RPMI8226 (cell line): Measurements from ENCODE around the gene RPS25.
"Not testable (repeated sequence)": the region's sequence is repeated elsewhere in the genome, so short reads cannot be mapped to it uniquely, and the experiment has no call there.

Source experiments
- DNase-seq: peaks from one replicate; pipeline ENCODE4 v3.0.0-alpha.2; 2015

The RPS25 gene

DNA sequence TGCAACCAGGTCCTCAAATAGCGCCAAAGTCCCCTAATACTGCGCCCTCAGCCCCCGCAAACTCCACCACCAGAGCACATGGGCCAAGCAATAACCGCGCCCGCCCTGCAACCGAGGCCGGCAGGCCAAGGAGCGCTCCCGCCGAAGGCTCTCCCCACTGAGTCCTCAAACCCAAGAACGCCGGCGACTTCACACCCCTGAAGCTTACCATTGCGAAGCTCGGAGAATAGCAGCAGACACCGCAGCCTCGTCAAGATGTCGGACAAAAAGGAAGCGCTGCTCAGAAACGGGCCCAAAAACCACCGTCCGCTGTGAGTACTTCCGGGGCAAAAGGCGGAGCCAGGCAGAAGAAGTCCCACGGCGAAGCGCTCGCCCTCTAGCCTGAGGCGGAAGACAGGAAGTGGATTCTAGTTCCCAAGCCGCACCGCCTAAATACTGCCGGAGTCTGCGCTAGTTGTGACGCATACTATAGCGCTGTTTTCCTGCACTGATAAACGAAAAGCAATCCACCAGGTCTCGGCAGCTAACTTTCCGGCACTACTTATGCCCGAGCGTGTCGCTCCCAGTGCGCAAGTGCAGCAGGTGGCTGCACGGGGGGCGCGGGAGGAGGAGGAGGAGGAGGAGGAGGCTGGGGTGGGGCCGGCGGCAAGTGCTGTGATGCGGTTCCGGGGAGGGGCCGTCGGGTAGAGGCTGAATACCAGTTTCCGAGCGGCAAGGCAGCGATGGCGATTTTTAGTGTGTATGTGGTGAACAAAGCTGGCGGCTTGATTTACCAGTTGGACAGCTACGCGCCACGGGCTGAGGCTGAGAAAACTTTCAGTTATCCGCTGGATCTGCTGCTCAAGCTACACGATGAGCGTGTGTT is at the start of gene RPS25, which contains the start of gene TRAPPC4:
Gene RPS25 (minus strand): TSS at position 270 of the 865 bp plus-strand sequence. CDS start 59 bp downstream, at position 211.
Gene TRAPPC4 (plus strand): TSS at position 693 of the 865 bp plus-strand sequence. CDS start 30 bp downstream, at position 723.
- DNase-seq: peak; percentile 98

DNA sequence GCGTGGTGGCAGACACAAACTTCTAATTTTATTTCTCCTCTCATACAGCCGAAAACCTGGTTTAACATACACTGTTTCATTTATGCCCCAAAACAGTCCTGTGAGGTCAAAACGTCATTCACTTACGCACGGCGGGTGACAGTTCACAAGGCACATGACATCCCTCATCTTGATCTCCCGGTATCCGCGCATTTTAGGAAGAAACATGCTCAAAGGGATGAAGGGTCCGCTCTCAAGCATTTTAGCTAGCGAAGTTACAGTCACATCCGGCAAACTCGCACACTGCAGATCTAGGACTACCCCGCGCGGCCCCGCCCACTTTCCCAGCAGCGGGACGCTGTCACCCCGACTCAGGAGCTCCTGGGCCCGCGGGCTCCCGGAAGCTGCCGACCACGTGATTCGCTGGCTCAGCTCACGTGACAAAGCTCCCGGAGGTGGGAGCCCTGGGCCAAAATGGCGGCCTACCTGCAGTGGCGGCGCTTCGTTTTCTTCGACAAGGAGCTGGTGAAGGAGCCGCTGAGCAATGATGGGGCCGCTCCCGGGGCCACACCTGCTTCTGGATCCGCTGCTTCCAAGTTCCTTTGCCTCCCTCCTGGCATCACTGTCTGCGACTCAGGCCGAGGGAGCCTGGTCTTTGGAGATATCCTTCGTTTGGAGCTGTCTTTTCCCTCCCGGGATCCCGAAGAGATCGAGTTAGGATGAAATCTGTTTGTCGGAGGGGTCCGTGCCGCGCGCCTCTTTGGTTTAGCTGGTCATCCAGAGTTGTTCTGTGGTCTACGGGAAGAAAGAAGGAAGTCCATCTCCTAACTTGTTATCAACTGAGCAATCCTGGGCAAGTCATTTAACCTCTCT is 49.5 kb upstream of the RPS25 start, which contains the start of gene VPS11:
Gene VPS11 (plus strand): TSS at position 448 of the 852 bp plus-strand sequence. CDS start 6 bp downstream, at position 454.
- DNase-seq: peak; percentile 95

DNA sequence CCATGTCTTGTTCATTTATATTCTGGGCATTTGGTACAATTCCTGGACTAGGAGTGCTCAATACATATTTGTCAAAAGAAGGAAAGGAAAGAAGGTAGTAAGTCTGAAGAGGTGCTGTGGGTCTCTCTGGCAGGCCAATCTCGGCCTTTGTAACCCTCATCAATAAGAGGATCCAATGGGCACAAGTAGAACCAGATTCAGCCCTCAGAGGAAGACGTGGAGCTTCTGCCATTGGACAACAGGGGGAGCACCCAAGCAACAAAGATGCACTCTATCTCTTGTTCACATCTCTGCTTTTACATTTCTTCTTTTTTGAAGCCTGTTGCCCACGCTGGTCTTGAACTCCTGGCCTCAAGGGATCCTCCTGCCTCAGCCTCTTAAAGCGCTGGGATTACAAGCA is 47.2 kb upstream of the RPS25 start:
- peak; percentile 51 for DNase-seq

DNA sequence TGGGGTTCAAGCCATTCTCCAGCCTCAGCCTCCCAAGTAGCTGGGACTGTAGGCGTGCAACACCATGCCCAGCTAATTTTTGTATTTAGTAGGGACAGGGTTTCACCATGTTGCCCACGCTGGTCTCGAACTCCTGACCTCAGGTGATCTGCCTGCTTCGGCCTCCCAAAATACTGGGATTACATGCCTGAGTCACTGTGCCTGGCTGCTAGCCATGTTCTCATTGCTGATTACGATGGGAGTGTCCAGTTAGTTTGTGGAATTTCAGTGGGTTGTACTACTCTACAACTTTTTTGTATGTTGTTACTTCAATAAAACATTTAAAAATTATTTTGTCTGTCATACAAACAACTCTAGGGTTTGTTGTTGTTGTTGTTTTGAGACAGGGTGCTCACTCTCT is 44.6 kb upstream of the RPS25 start:
- no peak for DNase-seq

DNA sequence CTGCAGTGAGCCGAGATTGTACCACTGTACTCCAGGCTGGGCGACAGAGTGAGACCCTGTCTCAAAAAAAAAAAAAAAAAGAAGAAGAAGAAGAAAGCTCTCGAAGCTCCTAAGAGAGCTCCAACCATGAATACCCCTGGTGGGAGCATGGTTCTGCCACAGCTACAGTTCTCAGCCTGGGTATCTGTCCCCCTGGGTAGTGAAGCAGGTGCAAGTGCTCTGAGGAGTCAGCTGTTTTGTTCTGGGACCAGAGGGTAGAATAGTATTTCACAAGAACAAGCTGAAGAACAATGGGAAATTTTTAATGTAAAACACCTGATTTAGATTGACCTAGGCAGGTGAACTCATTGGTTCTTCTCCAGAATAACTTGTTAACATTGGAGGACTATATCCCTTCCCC is 43.1 kb upstream of the RPS25 start:
- DNase-seq: no peak

DNA sequence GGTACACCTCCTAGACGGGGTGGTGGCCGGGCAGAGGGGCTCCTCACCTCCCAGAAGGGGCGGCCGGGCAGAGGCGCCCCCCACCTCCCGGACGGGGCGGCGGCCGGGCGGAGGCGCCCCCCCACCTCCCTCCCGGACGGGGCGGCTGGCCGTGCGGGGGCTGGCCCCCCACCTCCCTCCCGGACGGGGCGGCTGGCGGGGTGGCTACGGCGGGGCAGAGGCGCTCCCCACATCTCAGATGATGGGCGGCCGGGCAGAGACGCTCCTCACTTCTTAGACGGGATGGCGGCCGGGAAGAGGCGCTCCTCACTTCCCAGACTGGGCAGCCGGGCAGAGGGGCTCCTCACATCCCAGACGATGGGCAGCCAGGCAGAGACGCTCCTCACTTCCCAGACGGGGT is 41.0 kb upstream of the RPS25 start:
- not testable (repeated sequence) for DNase-seq

DNA sequence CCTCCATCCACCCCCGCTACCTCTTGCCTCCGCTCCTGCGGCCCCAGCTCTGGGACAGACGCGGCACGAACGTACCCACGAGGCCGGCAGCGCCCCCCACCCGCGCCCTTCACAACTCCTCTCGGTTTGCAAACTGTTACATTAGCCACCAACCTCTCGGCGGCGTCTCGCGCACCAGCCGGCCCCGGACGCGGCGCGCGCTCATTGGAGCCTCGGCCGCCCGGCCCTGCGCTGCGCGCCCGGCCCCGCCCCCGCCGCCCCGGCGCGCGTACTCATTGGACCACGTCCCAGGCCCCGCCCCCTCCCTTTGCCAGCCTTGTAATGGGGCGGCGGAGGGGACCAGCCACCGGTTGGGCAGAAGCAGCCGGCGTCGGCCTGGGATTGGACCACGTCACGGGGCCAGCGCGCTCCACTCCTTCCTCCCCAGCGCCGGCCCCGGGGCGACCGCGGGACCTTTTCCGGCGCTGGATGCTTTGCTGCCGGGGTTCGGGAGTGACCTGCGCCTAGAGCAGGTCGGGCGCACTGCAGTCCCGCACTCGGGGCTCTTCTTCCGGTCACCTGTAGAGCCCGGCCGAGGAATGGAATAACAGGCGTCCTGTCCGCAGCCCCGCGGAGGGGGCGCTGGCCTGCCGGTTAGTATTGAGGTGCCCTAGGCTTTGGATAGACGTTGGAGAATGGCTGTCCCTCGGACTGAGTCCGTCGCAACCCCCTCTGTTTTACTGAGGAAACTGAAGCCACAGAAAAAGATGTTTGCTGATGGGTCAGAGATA is 39.0 kb upstream of the RPS25 start, which contains the start of gene HYOU1:
Gene HYOU1 (minus strand): TSS at position 206 of the 770 bp plus-strand sequence. CDS start 1,045 bp downstream, outside the sequence.
- DNase-seq: peak; percentile 99

DNA sequence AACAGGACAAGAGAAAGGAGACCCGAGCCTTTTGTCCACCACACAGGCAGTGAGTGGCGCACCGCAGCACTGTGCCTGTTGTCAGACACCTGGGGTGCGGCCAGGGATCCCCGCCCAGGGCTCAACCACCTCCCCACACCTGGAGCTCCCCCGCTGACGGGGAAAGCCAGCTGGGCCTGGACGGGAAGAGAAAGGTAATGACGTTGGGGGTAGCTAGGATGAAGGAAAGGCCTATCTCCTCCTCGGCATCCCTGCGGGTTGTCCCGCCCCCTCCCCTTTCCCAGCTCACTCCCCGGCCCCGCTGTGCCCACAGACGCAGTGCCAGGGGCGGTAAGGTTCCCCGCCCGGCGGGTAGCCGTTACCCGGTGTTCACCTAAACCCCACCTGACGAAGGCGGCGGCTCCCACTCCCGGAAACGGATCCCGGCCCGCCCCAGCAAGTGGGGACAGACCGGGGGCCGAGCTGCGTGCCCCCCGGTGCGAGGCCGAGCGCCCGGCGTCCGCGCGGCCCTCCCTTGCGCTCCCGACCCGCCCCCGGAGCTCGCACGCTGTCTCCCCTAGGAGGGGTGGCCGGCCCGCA is 38.4 kb upstream of the RPS25 start:
- DNase-seq: peak; percentile 85

DNA sequence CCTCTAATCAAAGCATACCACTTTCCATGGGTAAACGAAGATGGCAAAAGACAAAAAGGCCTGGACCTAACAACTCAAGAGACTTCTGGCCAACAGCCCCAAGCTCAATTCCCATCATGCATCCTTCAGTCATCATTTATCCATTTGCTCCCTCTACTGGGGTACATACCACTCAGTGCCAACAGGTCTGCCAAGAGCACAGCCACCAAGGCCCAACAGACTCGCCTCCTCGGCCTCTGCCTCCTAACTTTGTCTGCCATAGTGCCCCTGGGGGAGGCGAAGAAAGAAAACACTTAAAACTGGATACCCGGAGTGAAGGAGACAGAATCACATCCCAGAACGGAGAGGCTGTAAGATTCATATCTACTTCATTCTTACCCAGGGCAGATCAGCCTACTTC is 37.8 kb upstream of the RPS25 start:
- DNase-seq: peak; percentile 54

DNA sequence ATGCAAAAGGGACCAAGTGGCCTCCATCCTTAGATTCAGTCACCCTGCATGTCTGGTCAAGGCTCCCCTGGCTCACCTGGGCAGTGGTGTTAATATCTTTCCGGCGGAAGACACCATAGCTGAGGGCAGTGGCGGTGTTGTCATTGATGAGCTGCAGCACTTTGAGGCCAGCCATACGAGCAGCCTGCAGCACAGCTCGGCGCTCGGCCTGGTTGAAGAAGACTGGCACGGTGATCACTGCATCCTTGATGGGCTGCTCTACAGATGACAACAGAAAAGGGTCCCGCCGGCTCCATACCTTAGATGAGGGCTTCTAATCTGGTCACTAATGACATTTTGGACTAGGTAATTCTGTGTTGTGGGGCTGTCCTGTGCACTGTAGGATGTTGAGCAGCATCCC is 36.3 kb upstream of the RPS25 start:
- no peak for DNase-seq

DNA sequence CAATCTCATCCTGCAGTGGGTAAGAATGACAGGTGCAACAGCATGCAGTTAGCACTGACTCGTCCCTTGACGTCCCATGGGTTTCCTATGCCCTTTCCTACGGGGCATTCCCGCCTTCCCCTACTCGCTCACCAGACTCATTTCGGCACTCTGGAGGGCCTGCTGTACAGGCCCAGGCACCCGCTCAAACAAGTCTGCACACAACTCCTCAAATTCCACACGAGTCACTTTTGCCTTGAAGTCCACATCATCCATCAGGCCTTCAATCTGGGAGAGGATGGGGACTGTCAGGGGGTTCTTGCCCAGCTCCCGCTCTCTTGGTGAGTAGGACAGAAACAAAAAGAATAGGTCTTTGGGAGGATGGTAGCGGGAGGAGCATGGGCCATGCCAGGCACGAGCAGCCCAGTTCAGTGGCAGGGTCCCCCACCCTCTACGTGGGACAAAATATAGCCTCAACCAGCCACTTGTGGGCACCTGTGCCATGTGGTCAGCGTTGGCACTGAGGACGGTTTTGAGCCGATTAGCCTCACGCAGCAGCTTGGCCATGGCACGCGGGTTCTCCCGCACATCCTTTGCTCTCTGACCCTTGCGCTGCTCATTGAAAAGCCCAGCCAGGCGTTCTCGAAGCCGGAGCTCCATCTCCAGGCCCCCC is 34.1 kb upstream of the RPS25 start:
- no peak for DNase-seq

DNA sequence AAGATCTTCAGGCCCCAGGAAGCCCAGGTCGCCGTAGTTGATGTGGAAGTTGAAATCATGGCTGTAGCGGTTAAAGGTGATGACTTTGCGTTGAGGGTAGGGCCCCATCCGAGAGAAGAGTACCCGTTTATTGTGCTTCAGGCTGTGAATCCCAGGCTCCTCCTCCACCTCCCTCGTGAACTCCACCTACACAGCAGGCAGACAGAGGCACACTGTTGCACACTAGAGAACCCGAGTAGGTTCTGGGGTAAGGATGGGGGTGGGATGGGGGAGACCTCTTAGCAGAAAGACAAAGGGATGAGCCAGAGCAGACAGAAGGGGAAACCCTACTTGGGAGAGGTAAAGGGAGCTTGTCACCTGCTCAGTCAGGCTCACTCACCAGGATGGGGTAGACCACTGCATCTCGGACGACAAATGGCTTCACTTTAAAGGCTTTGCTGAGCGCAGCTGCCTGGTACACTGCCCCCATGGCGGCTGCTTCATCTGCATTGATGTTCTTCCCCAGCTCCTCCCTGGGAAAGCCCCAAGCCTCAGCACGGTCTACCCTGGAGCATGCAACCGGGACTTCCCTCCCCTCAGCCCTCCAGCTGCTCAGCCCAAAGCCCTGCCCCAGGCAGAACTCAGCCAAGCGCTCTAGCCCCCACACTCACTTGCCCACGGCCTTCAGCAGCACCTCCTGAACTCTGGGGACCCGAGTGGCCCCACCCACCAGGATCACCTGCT is 33.5 kb upstream of the RPS25 start:
- DNase-seq: no peak

DNA sequence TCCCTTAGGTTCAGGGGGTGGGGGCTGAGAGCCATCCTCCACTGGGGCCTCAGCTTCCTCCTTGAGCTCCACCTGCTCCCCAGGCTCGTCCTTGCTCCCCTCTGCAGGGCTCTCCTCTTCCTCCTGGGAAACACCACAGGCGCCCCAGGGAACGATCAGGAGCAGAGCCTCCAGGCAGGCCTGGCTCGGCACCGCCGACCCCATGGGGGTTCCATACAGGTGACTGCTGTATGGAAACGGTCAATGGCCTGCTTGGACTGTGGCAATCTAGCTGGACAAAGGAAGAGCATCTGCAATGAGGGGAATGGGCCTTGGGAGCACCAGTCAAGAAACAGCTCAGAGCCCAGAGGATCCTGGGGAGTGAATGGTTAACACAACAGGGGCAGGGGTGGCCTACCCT is 30.9 kb upstream of the RPS25 start:
- no peak for DNase-seq

DNA sequence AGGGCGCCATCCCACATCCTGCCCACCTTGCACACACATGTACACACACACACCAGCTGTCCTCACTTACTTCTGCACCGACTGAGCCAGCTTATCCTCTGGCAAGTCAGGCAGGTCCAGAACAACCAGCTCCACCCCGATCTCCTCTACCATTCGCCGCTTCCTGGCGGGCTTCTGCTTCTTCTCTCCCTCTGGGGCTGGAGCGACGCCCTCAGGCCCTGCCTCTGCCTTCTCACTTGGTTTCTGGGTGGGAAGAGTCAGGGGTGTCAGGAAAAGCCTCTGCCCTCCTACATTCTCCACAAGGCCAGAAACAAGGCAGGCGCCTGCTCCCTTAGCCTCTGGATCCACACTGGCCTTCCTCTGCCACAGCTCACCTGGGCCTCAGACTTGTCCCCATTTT is 30.5 kb upstream of the RPS25 start:
- DNase-seq: no peak

DNA sequence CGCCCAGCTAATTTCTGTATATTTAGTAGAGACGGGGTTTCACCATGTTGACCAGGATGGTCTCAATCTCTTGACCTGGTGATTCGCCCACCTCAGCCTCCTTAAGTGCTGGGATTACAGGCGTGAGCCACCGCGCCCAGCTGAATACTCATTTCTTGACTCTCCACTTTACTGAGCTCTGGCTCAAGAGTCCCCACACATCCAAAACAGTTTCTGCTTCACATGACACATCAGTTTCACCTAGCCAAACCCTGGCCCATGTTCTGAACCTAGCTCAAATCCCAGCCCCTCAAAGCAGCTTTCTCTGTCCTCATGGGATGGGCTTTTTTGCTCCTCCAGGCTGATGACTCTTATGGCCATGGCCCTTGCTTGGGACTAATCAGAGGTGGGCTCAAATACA is 29.1 kb upstream of the RPS25 start:
- DNase-seq: no peak

DNA sequence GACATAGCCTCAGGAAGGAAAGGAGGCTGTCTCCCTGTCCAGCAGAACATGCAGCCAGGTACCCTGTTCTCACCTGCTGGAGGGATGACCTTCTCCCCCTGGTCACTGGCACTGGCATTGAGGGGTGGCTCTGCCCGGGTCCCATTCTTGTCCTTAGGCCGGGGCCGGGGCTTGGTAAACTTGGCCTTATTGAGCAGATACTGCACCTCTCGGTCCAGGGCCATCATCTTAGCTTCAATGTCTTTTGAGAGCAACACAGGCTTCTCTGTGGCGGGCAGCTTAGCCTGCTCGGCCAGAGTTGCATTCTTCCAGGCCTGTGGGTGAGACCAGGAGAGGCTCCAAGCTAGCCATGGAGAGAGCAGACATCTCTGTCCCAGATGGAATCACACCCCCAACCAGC is 28.3 kb upstream of the RPS25 start:
- DNase-seq: no peak

DNA sequence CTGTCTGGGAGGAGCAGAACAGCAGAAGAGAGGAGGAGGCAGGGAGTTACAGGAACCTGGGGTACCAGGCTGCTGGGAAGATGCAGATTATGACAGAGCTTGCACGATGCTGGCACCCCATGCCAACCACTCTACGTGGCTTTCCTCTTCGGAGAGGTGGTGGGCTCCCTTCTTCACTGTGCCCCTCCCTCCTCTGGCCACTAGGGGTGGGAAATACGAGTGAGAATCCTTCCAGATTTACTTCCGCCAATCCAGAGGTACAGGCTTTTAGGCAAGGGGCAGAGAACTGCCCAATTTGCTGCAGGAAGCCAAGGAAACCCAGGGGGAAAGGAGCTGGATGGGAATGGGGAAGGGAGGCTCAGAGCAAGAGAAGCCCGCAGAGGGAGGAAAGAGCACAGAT is 26.6 kb upstream of the RPS25 start:
- DNase-seq: no peak

DNA sequence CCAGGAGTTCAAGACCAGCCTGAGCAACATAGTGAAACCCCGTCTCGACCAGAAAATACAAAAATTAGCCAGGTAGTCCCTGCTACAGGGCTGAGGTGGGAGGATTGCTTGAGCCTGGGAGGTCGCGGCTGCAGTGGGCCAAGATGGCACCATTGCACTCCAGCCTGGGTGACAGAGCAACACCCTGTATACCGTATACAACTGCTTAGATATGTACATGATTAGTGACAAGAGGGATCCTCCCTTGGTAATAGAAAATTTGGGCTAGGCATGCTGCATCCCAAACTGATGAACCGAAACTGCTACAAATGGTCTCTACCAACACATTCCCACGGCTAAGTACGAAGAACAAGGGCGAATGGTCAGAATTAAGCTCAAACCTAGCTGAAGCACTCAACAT is 24.8 kb upstream of the RPS25 start:
- DNase-seq: no peak

DNA sequence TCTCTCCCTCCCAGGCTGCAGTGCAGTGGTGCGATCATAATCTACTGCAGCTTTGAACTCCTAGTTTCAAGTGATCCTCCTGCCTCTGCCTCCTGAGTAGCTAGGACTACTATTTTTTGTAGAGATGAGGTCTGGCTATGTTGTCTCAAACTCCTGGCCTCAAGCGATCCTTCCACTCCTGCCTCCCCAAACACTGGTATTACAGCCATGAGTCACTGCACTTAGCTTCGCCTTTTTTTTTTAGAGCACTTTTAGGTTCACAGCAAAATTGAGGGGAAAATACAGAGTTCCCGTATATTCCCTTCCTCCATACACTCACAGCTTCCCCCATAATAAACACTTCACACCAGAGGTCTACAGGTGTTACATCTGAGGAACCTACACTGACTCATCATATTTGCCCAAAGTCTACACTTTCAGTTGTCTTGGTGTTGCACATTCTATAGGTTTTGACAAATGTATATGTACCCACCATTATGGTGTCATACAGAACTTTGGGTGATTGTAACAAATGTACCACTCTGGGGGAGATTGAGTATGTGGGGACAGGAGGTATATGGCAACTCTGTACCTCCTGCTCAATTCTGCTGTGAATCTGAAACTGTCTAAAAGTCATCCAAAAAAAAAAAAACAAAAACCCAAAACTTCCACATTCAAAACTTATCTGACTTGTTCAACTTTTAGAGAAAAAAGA is 23.8 kb upstream of the RPS25 start:
- DNase-seq: peak; percentile 59

DNA sequence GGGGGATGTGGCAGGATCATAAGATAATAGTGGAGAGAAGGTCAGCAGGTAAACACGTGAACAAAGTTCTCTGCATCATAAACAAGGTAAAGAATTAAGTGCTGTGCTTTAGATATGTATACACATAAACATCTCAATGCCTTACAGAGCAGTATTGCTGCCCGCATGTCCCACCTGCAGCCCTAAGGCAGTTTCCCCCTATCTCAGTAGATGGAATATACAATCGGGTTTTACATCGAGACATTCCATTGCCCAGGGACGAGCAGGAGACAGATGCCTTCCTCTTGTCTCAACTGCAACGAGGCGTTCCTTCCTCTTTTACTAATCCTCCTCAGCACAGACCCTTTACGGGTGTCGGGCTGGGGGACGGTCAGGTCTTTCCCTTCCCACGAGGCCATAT is 21.3 kb upstream of the RPS25 start:
- DNase-seq: not testable (repeated sequence)
